ENCODE measurements around the gene PDE8A. TPM values are rescaled to one million over a fixed set of nuclear protein-coding genes. Genes with fewer than 3 reads are reported as not detected.

PDE8A gene
- total and polyA plus RNA-seq, 2 of the 13 experiments (the other 11 are each of a cell fraction or from before 2014, with no cell fraction given): 26.3 to 48.5 TPM

GRCh38 chr15:85131915-85132314 is 150.3 kb downstream of the PDE8A start:
- Histone ChIP-seq H3K36me3 (replicated peaks in 1 of 2; ENCODE audit: control insufficient read depth in 1 of 2, insufficient read depth in 2 of 2, low read length in 2 of 2) (peaks cover 14 to 70% of the 10 kb centered on the region in 2 experiments), H3K27me3 (ENCODE audit: control insufficient read depth in 1 of 2, insufficient read depth in 2 of 2, low read length in 2 of 2) (no peaks in the 10 kb centered on the region), H3K4me2 (ENCODE audit: low read depth, low read length) (no peak overlapping the region), H3K9ac (ENCODE audit: insufficient read depth, low read depth, low read length) (no peak overlapping the region), H3K79me2 (ENCODE audit: insufficient read depth, low read length) (no peaks in the 10 kb centered on the region), H3K4me3 (replicated peaks in 1 of 3; ENCODE audit: insufficient read depth in 1 of 3, low read depth in 2 of 3, low read length in 3 of 3) (no peak overlapping the region), H3K27ac (ENCODE audit: extremely low read length, insufficient read depth, low read length) (no peak overlapping the region), H2AFZ (ENCODE audit: low read length) (no peak overlapping the region), H3K4me1 (ENCODE audit: insufficient read depth, low read length) (no peaks in the 10 kb centered on the region), H3K9me3 (ENCODE audit: low read length) (no peaks in the 10 kb centered on the region), H4K20me1 (ENCODE audit: insufficient read depth, low read length) (no peaks in the 10 kb centered on the region)
- DNase-seq (ENCODE audit: low spot score) (no peak), FAIRE-seq (no peak), ATAC-seq (no peak)
- ChIA-PET CTCF (ENCODE audit: low intra/inter-chr PET ratio, low total read pairs) (no interaction called here), POLR2A (no interaction called here)
- intact Hi-C loops (cut with micrococcal nuclease; ENCODE audit: unreplicated experiment) (no loop called here), in situ Hi-C loops (cut with HindIII; ENCODE audit: extremely low pct_ligation_motif_present, low pct_unique_long_range_greater_than_20kb) (loop anchor here (25.0 kb wide), 1 partner anchor 170 kb away; no protein-coding TSS in a partner anchor)
- TF ChIP-seq ZMYM4 (CRISPR knock-in tag; IDR thresholded peaks at IDR 0.05) (no peak), MZF1 (CRISPR knock-in tag; IDR thresholded peaks at IDR 0.05; ENCODE audit: borderline replicate concordance) (no peak), ZNF567 (CRISPR knock-in tag; IDR thresholded peaks at IDR 0.05; ENCODE audit: borderline replicate concordance) (no peak), MYNN (CRISPR knock-in tag; IDR thresholded peaks at IDR 0.05; ENCODE audit: low read depth) (no peak), TOPORS (CRISPR knock-in tag; IDR thresholded peaks at IDR 0.05) (no peak), SIN3B (IDR thresholded peaks at IDR 0.05; ENCODE audit: low read length) (no peak), STAT5B (CRISPR knock-in tag; IDR thresholded peaks at IDR 0.05) (no peak), FOXJ3 (CRISPR knock-in tag; IDR thresholded peaks at IDR 0.05; ENCODE audit: borderline replicate concordance) (no peak), ZNF20 (CRISPR knock-in tag; IDR thresholded peaks at IDR 0.05) (no peak), SKIL (CRISPR knock-in tag; IDR thresholded peaks at IDR 0.05; ENCODE audit: borderline replicate concordance) (no peak), ZNF451 (CRISPR knock-in tag; IDR thresholded peaks at IDR 0.05) (no peak), ZNF503 (CRISPR knock-in tag; IDR thresholded peaks at IDR 0.05) (no peak), ZNF230 (CRISPR knock-in tag; IDR thresholded peaks at IDR 0.05) (no peak), TARDBP (CRISPR knock-in tag; IDR thresholded peaks at IDR 0.05) (no peak), ZNF597 (CRISPR knock-in tag; IDR thresholded peaks at IDR 0.05) (no peak), CAMTA2 (CRISPR knock-in tag; IDR thresholded peaks at IDR 0.05; ENCODE audit: borderline replicate concordance) (no peak)
- BruUV-seq (replicated peaks): no TSS peak
- WGBS (ENCODE audit: low lambda C conversion rate): 91% methylated on average over 1 of the region's 1 CpG
